ENCODE data around the gene SKA3.
A peak's percentile ranks its signal among the peaks of the same experiment; 100 is the strongest.
"Not testable (repeated sequence)": the region's sequence is repeated elsewhere in the genome, so short reads cannot be mapped to it uniquely, and the experiment has no call there.

SKA3 gene

GRCh38 chr13:21165606-21166005 lies 10.7 kb downstream of the SKA3 start:
- DNase-seq (ENCODE audit: low read depth): not testable (repeated sequence)

DNA sequence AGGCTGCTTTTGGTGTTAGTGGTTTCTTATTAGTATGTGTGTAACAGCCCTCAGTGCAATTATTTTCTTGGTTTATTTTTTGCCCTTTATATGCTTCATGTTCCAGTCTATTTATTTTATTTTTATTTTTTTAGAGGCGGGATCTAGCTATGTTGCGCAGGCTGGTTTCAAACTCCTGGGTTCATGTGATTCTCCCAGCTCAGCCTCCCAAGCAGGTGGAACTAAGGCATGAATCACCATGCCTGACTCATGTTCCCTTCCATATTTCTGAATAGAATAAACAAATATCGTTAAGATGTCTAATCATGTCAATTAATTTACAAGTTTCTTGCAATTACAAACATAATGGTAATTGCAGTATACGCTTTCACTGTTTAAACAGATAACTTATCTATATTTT lies 11.7 kb downstream of the SKA3 start:
- peak; percentile 47 for DNase-seq (ENCODE audit: low read depth)

- no peak for DNase-seq (ENCODE audit: low read depth)
These were observed 24.0 kb downstream of the SKA3 start for GRCh38 chr13:21152251-21152899.

DNA sequence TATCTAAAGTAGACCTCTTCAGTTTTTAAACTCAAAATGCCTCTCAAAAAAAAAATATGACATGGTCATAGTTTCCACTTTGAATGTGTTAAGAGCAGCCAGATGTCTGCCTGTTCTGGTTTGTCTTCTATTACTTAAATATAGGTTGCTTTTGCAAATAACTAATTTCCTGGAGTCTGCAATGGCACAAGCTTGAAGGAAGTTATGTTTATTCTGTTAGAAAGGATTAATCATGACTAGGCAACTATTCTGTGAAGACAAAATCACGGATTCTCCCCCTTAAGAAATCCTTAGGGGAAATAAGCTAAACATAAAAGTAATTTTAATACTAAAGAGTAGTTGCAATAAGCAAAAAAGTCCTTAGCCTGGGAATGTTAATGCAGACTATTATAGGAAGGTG lies 26.3 kb downstream of the SKA3 start:
- no peak for DNase-seq (ENCODE audit: low read depth)

DNA sequence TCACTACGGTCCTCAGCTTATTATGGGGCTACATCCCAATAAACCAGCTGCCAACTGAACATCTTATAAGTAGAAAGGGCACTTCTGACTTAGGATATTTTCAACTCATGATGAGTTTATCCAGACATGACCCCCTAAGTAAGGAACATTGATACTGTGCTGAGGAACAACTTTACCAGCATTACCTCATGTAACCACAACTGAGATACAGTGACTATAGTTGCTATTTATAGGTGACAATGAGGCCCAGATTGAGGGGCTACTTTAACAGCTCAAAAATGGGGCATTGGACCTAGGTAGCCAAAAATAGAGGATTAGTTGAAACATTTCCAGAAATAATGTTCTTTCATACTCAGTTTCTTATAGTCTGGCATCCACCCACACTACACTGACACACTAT lies 26.8 kb downstream of the SKA3 start:
- no peak for DNase-seq (ENCODE audit: low read depth)

DNA sequence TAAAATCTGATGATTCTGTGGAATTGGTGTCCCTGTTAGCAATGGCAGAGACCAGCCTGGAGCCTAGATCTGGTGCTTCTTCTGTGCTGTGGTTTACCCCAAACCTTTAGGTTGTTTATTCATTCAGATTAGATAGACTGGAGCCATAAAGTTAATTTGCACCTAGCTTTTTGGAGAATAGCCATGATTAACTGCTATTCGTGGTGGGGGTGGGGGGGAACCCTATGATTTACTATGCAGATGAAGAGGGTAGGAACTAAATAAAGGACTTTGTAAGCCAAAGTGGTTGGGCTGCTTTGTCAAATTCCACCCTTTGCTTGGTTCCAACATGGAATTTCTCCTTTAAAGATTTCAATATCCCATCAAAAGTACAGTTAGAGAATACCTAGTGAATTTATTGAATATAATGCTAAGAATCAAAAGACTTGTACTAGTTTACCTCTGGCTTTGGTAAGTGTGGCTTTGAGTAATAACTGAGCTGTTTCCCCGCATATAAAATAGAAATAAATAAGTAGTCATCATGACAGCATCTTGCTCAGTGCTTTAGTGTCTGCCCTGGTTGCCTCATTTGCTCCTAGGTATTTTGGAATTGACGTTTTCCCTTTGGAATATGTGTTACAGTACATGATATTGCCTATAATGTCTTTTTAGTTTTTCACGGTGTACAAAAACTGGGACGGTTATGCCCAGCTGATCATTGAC lies 27.6 kb downstream of the SKA3 start:
- DNase-seq (ENCODE audit: low read depth): no peak

DNA sequence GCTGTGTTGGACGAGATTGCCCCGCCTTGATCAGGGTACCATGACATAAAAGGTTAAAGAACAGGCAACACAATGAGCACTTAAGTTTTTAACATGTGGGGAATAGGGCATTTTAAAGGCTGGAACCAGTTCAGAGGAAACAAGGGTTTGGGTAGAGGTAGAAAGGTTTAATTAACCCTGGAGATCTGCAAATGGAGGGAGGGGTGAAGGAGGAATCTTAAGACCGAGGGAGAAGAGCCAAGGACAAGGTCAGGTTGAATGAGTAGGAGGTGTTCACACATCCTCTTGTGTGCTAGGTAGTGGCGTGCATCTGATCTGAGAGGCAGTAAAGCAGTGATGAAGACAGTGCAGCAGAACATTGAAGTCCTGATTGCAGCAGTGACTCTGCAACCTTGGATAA lies 28.5 kb downstream of the SKA3 start:
- no peak for DNase-seq (ENCODE audit: low read depth)

DNA sequence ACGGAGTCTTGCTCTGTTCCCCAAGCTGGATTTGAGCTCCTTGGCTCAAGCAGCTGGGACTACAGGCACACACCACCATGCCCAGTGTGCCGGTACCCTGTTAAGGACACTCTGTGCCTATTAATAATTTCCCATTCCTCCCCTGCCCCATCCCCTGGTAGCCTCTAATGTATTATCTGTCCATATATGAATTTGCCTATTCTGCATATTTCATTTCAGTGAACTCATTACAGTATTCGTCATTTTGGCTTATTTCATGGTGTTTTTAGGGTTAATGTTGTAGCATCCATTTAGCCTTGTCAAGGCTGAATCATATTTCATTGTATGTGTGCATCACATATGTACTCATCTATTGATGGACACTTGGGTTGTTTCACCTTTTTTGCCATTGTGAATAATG lies 33.6 kb downstream of the SKA3 start:
- no peak for DNase-seq (ENCODE audit: low read depth)

GRCh38 chr13:21139374-21139773 lies 37.0 kb downstream of the SKA3 start:
- DNase-seq (ENCODE audit: low read depth): no peak

- DNase-seq (ENCODE audit: low read depth): peak; percentile 13
These were observed 37.8 kb downstream of the SKA3 start for GRCh38 chr13:21138561-21138960.

GRCh38 chr13:21137696-21138095 lies 38.7 kb downstream of the SKA3 start:
- peak; percentile 38 for DNase-seq (ENCODE audit: low read depth)

GRCh38 chr13:21135833-21136232 lies 40.5 kb downstream of the SKA3 start:
- not testable (repeated sequence) for DNase-seq (ENCODE audit: low read depth)

- no peak for DNase-seq (ENCODE audit: low read depth)
These were observed 41.9 kb downstream of the SKA3 start for GRCh38 chr13:21134475-21134874.

DNA sequence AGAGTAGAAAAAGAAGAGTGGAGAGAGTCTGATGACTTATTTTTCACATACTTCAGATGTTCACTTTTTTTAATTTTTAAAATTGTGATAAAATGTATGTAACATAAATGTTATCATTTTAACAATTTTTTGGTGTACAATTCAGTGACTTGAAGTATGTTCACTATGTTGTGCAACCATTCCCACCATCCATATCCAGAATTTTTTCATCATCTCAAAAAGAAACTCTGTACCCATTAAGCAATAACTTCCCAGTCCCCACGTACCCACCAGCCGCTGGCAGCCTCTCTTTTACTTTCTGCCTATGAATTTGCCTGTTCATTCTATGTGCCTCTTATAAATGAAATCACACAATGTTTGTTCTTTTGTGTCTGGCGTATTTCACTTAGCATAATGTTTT lies 43.3 kb downstream of the SKA3 start:
- no peak for DNase-seq (ENCODE audit: low read depth)

DNA sequence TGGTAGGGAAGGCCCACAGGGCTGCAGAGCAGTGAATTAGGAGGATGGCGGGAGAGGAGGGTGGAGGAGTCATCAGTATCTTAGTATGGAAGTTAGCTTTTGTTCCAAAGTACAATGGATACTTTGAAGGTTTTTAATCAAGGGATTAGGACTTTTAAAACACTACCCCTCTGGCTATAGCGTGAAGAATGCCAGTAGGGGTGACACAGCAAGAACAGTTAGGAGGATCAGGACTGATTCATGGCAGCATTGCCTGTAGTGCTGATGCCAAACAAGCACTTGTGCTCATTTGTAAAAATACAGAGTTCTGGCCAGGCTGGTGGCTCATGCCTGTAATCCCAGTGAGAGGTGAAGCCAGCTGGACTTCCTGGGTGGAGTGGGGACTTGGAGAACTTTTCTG lies 46.2 kb downstream of the SKA3 start:
- no peak for DNase-seq (ENCODE audit: low read depth)

- DNase-seq (ENCODE audit: low read depth): peak; percentile 64
These were observed 51.5 kb downstream of the SKA3 start for GRCh38 chr13:21124852-21125251.

- no peak for DNase-seq (ENCODE audit: low read depth)
These were observed 52.4 kb downstream of the SKA3 start for GRCh38 chr13:21123956-21124355.

GRCh38 chr13:21121616-21122015 lies 54.7 kb downstream of the SKA3 start:
- DNase-seq (ENCODE audit: low read depth): no peak

GRCh38 chr13:21120191-21120590 lies 56.2 kb downstream of the SKA3 start:
- DNase-seq (ENCODE audit: low read depth): no peak

- DNase-seq (ENCODE audit: low read depth): no peak
These were observed 56.8 kb downstream of the SKA3 start for GRCh38 chr13:21119526-21119925.

DNA sequence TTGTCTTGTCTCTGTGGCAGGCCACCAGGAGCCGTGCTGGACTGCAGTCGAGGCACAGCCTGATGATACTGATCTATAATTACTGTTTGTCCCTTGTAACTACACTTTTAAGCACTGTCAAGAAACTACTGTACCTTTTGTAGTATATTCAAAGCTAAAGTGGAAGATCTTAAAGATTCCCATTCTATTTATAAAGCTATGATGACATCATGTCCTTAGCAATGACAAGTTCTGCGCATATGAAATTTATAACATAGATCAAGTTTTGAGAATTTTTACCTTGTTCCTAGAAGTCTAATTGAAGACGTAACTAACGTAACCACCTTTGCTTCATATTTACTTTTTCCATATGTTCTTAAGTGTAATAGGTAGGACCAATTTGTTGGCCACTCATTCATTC lies 58.2 kb downstream of the SKA3 start:
- no peak for DNase-seq (ENCODE audit: low read depth)

DNA sequence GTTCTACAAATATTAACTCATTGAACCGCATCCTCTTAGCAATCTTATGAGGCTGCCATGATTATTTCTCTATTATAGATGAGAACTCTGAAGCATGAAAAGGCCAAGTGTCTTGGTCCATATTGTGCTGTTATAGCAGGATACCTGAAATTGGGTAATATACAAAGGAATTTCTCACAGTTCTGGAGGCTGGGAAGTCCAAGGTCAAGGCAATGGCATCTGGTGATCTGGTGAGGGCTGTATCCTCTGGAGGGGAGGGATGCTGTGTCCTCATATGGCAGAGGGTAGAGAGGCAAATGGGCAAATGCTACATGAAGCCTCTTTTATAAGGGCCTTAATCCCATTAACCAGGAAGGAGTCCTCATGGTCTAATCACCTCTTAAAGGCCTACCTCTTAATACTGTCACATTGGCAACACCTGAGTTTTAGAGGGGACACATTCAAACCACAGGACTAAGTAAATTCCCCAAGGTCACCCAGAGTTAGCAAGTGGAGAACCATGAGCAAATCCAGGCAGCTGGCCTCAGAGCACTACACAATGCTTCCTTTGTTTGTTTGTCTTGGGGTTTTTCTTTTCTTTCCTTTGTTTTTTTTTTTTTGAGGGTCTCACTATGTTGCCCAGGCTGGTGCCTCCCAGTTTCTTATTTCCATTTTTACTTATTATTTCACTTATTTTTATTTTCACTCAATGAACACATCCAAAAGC lies 59.1 kb downstream of the SKA3 start:
- no peak for DNase-seq (ENCODE audit: low read depth)

GRCh38 chr13:21116141-21116540 lies 60.2 kb downstream of the SKA3 start:
- no peak for DNase-seq (ENCODE audit: low read depth)
